ENCODE data around the gene TOX4.
A peak's percentile ranks its signal among the peaks of the same experiment; 100 is the strongest.
"Not testable (repeated sequence)": the region's sequence is repeated elsewhere in the genome, so short reads cannot be mapped to it uniquely, and the experiment has no call there.

The TOX4 gene

GRCh38 chr14:21476925-21477681, at the start of gene TOX4, which contains the start of gene RAB2B:
TOX4 (plus strand) TSS chr14:21477195; CDS start chr14:21477279, 84 bp downstream.
RAB2B (minus strand) TSS chr14:21476959; CDS start chr14:21476872, 87 bp downstream.
- H3K4me3 ChIP-seq (ENCODE audit: low read depth, low read length): peak within 1 kb of the TSS; percentile 73
- TF ChIP-seq, protein P1, sequence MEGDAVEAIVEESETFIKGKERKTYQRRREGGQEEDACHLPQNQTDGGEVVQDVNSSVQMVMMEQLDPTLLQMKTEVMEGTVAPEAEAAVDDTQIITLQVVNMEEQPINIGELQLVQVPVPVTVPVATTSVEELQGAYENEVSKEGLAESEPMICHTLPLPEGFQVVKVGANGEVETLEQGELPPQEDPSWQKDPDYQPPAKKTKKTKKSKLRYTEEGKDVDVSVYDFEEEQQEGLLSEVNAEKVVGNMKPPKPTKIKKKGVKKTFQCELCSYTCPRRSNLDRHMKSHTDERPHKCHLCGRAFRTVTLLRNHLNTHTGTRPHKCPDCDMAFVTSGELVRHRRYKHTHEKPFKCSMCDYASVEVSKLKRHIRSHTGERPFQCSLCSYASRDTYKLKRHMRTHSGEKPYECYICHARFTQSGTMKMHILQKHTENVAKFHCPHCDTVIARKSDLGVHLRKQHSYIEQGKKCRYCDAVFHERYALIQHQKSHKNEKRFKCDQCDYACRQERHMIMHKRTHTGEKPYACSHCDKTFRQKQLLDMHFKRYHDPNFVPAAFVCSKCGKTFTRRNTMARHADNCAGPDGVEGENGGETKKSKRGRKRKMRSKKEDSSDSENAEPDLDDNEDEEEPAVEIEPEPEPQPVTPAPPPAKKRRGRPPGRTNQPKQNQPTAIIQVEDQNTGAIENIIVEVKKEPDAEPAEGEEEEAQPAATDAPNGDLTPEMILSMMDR (IDR thresholded peaks at IDR 0.05; ENCODE audit: borderline replicate concordance, insufficient read depth, low read depth, low read length): peak; percentile 98

DNA sequence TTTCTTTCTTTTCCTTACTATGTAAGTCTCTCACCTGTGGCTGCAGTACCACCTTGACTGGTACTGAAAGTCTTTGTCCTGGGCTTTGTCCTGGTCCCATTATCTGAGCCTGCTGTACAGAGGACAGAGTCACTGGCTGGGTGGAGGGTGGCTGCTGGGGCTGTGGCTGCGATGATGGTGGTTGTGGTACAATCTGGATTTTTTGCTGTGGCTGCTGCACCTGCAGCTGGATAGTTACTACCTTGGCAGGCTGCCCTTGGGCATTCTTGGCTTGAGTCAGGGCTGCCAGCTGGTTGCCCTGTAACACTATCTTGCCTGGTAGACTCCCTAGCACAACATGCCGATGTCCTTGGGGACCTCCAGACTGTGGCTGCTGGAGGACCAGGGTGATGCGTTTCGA, 48.1 kb upstream of the TOX4 start:
- H3K4me3 ChIP-seq (ENCODE audit: low read depth, low read length): no peak overlapping the region
- TF ChIP-seq, protein P1 (IDR thresholded peaks at IDR 0.05; ENCODE audit: borderline replicate concordance, insufficient read depth, low read depth, low read length): no peak

GRCh38 chr14:21431126-21431525, 45.9 kb upstream of the TOX4 start:
- TF ChIP-seq, protein P1 (IDR thresholded peaks at IDR 0.05; ENCODE audit: borderline replicate concordance, insufficient read depth, low read depth, low read length): no peak
- H3K4me3 ChIP-seq (ENCODE audit: low read depth, low read length): no peak overlapping the region

GRCh38 chr14:21436567-21437062, 40.4 kb upstream of the TOX4 start:
- TF ChIP-seq, protein P1 (IDR thresholded peaks at IDR 0.05; ENCODE audit: borderline replicate concordance, insufficient read depth, low read depth, low read length): no peak
- H3K4me3 ChIP-seq (ENCODE audit: low read depth, low read length): peak overlapping the region; percentile 71

DNA sequence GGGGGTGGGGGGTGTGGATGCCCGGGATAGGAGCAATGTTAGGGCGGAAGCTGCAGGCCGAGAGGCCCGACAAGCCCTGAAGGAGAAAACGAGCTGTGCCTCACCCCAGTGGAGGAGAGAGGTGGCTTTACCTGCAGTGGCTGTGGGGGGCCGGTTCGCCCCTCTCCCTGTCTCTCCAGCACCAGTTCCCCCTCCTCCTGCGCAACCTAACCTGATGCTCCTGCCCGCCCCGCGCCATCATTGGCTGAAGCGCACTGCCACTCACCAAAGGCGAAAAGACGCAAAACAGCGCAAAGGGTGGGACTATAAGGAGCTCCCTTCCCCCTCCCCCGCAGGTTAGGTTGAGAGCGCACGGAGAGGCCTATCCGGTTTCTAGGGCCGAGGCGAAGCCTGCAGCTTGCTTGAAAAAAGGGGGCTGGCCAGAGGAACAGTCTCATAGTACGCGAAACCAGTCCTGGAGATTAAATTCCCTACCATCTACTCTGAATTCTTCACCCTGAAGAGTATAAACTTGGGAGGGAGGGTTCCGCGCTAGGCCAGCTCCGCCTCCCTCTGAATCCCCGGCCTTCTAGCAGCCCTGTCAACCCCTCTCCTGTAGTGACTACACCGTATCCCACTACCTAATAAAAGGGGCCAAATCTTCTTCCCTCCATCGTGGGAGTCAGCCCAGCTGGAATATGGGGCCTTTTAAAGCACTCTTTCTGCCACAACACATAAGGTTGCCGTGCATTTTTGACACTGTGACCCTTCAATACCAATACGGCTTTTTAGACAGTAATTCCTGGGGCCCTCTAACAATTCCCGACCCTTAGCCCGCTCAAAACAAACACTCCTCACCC, 39.7 kb upstream of the TOX4 start:
- peak overlapping the region; percentile 71 for H3K4me3 ChIP-seq (ENCODE audit: low read depth, low read length)
- TF ChIP-seq, protein P1 (IDR thresholded peaks at IDR 0.05; ENCODE audit: borderline replicate concordance, insufficient read depth, low read depth, low read length): no peak

- H3K4me3 ChIP-seq (ENCODE audit: low read depth, low read length): no peak overlapping the region
- TF ChIP-seq, protein P1 (IDR thresholded peaks at IDR 0.05; ENCODE audit: borderline replicate concordance, insufficient read depth, low read depth, low read length): no peak
Measured at GRCh38 chr14:21440859-21441258, 36.1 kb upstream of the TOX4 start.

- not testable (repeated sequence) for H3K4me3 ChIP-seq (ENCODE audit: low read depth, low read length)
Measured at GRCh38 chr14:21442657-21443056, 34.3 kb upstream of the TOX4 start.

Measured in GM12875 (cell line).